Measurements from ENCODE around the gene REPS2.

DNA sequence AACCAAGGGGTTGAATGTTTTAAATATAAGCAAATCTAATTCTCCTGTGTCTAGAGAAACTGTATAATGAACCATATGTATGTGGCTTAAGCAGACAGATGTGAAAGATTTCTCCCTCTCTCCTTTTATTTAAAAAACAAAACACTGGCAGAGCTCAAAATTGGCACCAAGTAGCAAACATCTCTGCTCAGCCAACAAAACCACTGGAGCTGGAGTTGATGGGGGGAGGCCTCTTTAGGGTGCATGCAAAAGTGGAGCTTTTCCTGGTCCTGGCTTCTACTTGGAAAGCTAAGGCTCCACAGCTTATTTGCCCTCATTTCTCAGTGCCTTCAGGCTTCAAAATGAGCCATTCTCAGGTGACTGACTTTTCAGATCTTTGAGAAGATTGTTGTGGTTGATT is 95.6 kb downstream of the REPS2 start:
- TF ChIP-seq, protein P1, sequence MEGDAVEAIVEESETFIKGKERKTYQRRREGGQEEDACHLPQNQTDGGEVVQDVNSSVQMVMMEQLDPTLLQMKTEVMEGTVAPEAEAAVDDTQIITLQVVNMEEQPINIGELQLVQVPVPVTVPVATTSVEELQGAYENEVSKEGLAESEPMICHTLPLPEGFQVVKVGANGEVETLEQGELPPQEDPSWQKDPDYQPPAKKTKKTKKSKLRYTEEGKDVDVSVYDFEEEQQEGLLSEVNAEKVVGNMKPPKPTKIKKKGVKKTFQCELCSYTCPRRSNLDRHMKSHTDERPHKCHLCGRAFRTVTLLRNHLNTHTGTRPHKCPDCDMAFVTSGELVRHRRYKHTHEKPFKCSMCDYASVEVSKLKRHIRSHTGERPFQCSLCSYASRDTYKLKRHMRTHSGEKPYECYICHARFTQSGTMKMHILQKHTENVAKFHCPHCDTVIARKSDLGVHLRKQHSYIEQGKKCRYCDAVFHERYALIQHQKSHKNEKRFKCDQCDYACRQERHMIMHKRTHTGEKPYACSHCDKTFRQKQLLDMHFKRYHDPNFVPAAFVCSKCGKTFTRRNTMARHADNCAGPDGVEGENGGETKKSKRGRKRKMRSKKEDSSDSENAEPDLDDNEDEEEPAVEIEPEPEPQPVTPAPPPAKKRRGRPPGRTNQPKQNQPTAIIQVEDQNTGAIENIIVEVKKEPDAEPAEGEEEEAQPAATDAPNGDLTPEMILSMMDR (conservative IDR thresholded peaks at IDR 0.05; ENCODE audit: low read depth, low read length): no peak
- TF ChIP-seq EZH2 (IDR thresholded peaks at IDR 0.05; ENCODE audit: borderline replicate concordance, low read depth, low read length, poor library complexity, severe bottlenecking): no peak

Measured in A673 (cell line).